Ishikawa (cell line): Measurements from ENCODE around the gene HEXA.

Source experiments
- EP300 ChIP-seq: IDR thresholded peaks from 2 replicates; pipeline ENCODE4 v1.6.1; 2012; ENCODE audit warnings: borderline replicate concordance
- RAD21 ChIP-seq: IDR thresholded peaks from 2 replicates; pipeline ENCODE4 v1.6.1; 2012; ENCODE audit warnings: low read depth
- TF ChIP-seq, protein P1 (sequence below): IDR thresholded peaks from 2 replicates; pipeline ENCODE4 v1.6.1; 2012

DNA sequence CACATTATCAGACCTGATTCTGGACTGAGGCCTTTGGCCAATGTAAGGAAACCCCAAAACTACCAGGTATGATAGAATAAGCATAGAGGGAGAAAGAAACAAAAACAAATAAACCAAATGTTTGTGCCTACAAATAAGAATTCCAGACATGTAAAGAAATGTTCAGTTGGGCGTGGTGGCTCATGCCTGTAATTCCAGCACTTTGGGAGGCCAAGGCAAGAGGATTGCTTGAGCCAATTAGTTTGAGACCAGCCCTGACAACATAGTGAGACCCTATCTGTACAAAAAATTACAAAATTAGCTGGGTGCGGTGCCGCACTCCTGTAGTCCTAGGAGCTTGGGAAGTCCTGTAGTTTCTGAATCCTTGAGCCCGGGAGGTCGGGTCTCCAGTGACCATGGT is 35.3 kb upstream of the HEXA start:
- TF ChIP-seq RAD21, result no peak
- TF ChIP-seq, protein P1, sequence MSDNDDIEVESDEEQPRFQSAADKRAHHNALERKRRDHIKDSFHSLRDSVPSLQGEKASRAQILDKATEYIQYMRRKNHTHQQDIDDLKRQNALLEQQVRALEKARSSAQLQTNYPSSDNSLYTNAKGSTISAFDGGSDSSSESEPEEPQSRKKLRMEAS, result no peak
- TF ChIP-seq EP300, result no peak
